Osteocyte (in vitro differentiated cells): ENCODE results near the gene LARGE1. TPM values are rescaled to one million over a fixed set of nuclear protein-coding genes. Genes with fewer than 3 reads are reported as not detected.
A peak's percentile ranks its signal among the peaks of the same experiment; 100 is the strongest.

Experiments used
- DNase-seq: peaks from one replicate; pipeline ENCODE4 v3.0.0; 2021; ENCODE audit warnings: mixed read lengths; ENCODE audit not compliant: unreplicated experiment; ENCODE audit errors: extremely low spot score
- H3K27ac Mint-ChIP-seq: one replicate; pipeline ENCODE4 v1.8.0; 2021; ENCODE audit warnings: mild to moderate bottlenecking, mixed read lengths; ENCODE audit not compliant: unreplicated experiment
- H3K27me3 Mint-ChIP-seq: one replicate; pipeline ENCODE4 v1.8.0; 2021; ENCODE audit warnings: mixed read lengths; ENCODE audit not compliant: unreplicated experiment
- H3K36me3 Mint-ChIP-seq: one replicate; pipeline ENCODE4 v1.8.0; 2021; ENCODE audit warnings: mixed read lengths; ENCODE audit not compliant: unreplicated experiment
- H3K4me1 Mint-ChIP-seq: one replicate; pipeline ENCODE4 v1.8.0; 2021; ENCODE audit warnings: mixed read lengths; ENCODE audit not compliant: unreplicated experiment
- H3K4me3 Mint-ChIP-seq: one replicate; pipeline ENCODE4 v1.8.0; 2021; ENCODE audit warnings: mild to moderate bottlenecking, moderate library complexity, mixed read lengths; ENCODE audit not compliant: unreplicated experiment
- H3K9me3 Mint-ChIP-seq: one replicate; pipeline ENCODE4 v1.8.0; 2021; ENCODE audit warnings: mixed read lengths; ENCODE audit not compliant: unreplicated experiment
- CTCF ChIP-seq: fragments of 200-600 bp; sonication (generic); IDR thresholded peaks from 2 replicates; pipeline ENCODE4 v1.5.0; 2021; ENCODE audit warnings: antibody characterized with exemption, mild to moderate bottlenecking, moderate library complexity
- total RNA-seq: library from RNA; stranded (reverse); gene quantifications from 2 replicates; pipeline ENCODE4 v1.2.1, GENCODE V29; 2021

The LARGE1 gene
- total RNA-seq, 1 donor from 2014 or later, result 17.6 TPM

DNA sequence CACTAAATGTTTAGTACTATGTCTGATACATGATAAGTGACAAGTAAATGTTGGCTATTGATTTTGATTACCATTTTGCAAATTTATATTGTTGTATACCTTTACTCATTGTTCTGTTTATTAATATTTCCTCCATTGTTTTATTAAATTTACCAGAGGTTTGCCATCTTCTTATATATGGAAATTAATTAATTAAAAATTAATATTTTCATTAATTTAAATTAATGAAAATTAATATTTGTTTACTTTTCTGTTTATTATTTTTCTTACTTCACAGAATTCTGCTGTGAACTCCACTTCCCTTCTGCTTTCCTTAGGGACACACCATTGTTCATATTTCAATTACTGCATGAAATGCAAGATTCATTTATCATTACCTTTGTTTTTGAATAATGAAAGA, 331.0 kb downstream of the LARGE1 start:
- no peak for TF ChIP-seq CTCF
- no peaks in the 10 kb centered on the region for H3K27me3 Mint-ChIP-seq
- no peaks in the 10 kb centered on the region for H3K36me3 Mint-ChIP-seq
- H3K9me3 Mint-ChIP-seq, result no peaks in the 10 kb centered on the region
- no peak for DNase-seq
- no peak overlapping the region for H3K27ac Mint-ChIP-seq
- no peaks in the 10 kb centered on the region for H3K4me1 Mint-ChIP-seq
- no peak overlapping the region for H3K4me3 Mint-ChIP-seq

DNA sequence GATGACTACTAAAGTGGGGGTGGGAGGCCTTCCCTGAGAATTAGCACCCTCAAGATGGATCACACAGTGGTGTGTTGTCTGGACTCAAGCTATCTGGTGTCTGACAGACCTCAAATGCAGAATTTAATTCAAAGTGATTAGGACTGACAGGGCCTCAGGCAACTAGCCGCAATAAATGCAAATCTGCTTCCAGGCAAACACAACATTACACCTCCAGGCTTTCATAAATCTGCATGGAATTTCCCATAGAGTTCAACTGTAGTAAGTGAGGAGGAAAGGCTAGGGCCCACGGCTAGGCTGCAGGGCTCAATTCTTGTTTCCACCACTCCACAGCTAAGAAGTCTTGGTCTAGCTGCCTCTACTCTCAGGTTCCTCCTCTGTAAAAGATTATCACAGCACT, 331.4 kb downstream of the LARGE1 start:
- H3K27me3 Mint-ChIP-seq, result no peaks in the 10 kb centered on the region
- H3K9me3 Mint-ChIP-seq, result no peaks in the 10 kb centered on the region
- no peak overlapping the region for H3K4me3 Mint-ChIP-seq
- H3K27ac Mint-ChIP-seq, result no peak overlapping the region
- DNase-seq, result no peak
- no peaks in the 10 kb centered on the region for H3K36me3 Mint-ChIP-seq
- no peaks in the 10 kb centered on the region for H3K4me1 Mint-ChIP-seq
- no peak for TF ChIP-seq CTCF

GRCh38 chr22:33584152-33584551, 336.1 kb downstream of the LARGE1 start:
- Mint-ChIP-seq H3K9me3 (no peaks in the 10 kb centered on the region), H3K27me3 (no peaks in the 10 kb centered on the region), H3K27ac (no peak overlapping the region), H3K4me3 (no peak overlapping the region), H3K4me1 (no peaks in the 10 kb centered on the region), H3K36me3 (no peaks in the 10 kb centered on the region)
- peak; percentile 75 for DNase-seq
- TF ChIP-seq CTCF, result no peak

DNA sequence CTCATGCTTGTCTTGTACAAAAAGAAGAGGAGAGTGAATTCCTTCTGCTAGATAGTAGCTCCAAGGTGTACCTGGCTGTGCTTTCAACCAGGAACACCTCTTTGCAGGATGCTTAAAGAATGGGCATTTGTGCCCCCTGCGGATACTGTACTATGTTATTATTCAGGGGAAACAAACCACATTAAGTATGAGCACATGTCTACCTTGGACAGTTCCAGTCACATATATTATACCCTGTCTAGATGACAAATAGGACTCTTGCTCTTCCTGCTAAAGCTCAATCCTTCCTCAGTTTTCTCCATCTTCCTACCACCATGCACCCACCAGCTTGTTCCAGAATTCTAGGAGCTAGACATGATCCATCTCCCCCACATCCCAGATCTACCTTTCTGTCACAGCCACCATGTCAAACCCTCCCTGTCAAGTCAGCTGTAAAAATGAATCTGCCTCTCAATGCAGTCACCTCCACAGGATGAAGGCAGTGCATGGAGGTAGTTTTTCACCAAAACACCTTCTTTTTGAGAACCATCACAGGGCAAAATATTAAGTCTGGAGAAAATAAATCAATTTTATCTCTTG, 337.4 kb downstream of the LARGE1 start:
- Mint-ChIP-seq H3K9me3 (no peaks in the 10 kb centered on the region), H3K4me3 (no peak overlapping the region)
- TF ChIP-seq CTCF, result no peak

DNA sequence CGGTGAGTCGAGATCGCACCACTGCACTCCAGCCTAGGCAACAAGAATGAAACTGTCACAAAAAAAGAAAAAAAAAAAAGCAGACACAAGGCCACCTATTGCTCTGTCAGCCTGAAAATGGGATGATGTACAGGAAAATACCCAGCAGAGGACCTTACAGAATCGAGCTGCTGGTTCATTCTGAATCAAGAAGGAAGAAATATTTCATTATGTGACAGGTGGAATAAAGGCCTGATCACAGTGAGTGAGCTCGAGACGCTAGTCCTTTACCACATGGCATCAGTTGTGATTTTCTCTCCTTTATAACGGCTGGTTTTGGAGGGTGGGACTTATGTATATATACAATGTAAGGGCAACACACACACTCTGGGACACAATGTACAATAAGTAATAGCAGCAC, 340.0 kb downstream of the LARGE1 start:
- no peaks in the 10 kb centered on the region for H3K4me1 Mint-ChIP-seq
- DNase-seq, result no peak
- H3K4me3 Mint-ChIP-seq, result no peak overlapping the region
- no peak overlapping the region for H3K27ac Mint-ChIP-seq
- H3K9me3 Mint-ChIP-seq, result no peaks in the 10 kb centered on the region
- H3K27me3 Mint-ChIP-seq, result no peaks in the 10 kb centered on the region
- H3K36me3 Mint-ChIP-seq, result no peaks in the 10 kb centered on the region
- TF ChIP-seq CTCF, result no peak

More for the DNA sequence above, 337.4 kb downstream of the LARGE1 start:
- no peak overlapping the region for H3K27ac Mint-ChIP-seq
- DNase-seq, result no peak
- no peaks in the 10 kb centered on the region for H3K4me1 Mint-ChIP-seq
- H3K36me3 Mint-ChIP-seq, result no peaks in the 10 kb centered on the region
- H3K27me3 Mint-ChIP-seq, result no peaks in the 10 kb centered on the region
